Astrocyte (in vitro differentiated cells and primary cell): ENCODE measurements around the gene HNRNPM.

Source experiments
- CTCF ChIP-seq: IDR thresholded peaks from 2 replicates; pipeline ENCODE4 v1.5.1; 2011; ENCODE audit warnings: low read depth, mild to moderate bottlenecking, inconsistent platforms, low read length, moderate library complexity; ENCODE audit not compliant: insufficient read depth
- EZH2 ChIP-seq: IDR thresholded peaks from 2 replicates; pipeline ENCODE4 v1.6.1; 2012; ENCODE audit warnings: mild to moderate bottlenecking, low read length, inconsistent platforms; ENCODE audit not compliant: insufficient read depth

GRCh38 chr19:8468761-8469373 is 24.1 kb downstream of the HNRNPM start:
- TF ChIP-seq CTCF (no peak), EZH2 (no peak)
